ENCODE measurements around the gene MTERF4. TPM values are rescaled to one million over a fixed set of nuclear protein-coding genes. Genes with fewer than 3 reads are reported as not detected.

Gene MTERF4
- total RNA-seq, 6 experiments from 2014 or later, result 12.1 to 26.3 (median 17.0) TPM

DNA sequence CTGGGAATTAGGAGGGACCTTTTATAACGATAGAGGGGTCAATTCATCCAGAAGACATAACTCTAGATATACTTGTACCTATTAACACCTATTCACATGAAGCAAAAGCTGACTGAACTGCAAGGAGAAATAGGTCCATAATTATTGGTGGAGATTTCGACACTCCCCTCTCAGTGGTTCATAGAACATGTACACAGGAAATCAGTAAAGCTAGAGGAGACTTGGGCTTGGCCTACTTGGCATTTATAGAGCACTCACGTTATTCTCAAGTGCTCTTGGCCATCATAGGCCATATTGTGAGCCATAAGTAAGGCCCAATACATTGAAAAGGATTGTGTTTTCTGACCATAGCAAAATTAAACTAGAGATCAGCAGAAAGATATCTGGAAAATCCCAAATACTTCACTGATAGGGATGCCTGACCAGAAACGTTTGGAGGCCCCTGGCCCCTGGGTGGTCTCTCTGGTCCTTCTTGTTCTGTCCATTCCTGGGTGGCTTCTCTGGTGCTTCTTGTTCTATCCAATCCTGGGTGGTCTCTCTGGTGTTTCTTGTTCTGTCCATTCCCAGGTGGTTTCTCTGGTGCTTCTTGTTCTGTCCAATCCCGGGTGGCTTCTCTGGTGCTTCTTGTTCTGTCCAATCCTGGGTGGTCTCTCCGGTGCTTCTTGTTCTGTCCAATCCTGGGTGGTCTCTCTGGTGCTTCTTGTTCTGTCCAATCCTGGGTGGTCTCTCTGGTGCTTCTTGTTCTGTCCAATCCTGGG lies 54.7 kb downstream of the MTERF4 start:
- Histone ChIP-seq H3K4me1 (no peaks in the 10 kb centered on the region), H3K27ac (no peak overlapping the region), H3K27me3 (no peaks in the 10 kb centered on the region), H3K4me3 (no peak overlapping the region), H3K36me3 (peaks cover 0 to 28% (median 0%) of the 10 kb centered on the region in 4 donors), H3K9me3 (no peaks in the 10 kb centered on the region)
- DNase-seq (no peak), ATAC-seq (no peak)
- TF ChIP-seq, protein P1, sequence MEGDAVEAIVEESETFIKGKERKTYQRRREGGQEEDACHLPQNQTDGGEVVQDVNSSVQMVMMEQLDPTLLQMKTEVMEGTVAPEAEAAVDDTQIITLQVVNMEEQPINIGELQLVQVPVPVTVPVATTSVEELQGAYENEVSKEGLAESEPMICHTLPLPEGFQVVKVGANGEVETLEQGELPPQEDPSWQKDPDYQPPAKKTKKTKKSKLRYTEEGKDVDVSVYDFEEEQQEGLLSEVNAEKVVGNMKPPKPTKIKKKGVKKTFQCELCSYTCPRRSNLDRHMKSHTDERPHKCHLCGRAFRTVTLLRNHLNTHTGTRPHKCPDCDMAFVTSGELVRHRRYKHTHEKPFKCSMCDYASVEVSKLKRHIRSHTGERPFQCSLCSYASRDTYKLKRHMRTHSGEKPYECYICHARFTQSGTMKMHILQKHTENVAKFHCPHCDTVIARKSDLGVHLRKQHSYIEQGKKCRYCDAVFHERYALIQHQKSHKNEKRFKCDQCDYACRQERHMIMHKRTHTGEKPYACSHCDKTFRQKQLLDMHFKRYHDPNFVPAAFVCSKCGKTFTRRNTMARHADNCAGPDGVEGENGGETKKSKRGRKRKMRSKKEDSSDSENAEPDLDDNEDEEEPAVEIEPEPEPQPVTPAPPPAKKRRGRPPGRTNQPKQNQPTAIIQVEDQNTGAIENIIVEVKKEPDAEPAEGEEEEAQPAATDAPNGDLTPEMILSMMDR (IDR thresholded peaks at IDR 0.05), result no peak
- TF ChIP-seq POLR2A (IDR thresholded peaks at IDR 0.05), result no peak
- intact Hi-C loops (cut with DNase I), result no loop called here
- WGBS (ENCODE audit: insufficient coverage, low coverage, low lambda C conversion rate, missing lambda C conversion rate), result 75% methylated on average over 4 of the region's 6 CpGs

Small RNAs within 50 kb of the gene (small RNA-seq; reads per million reads assigned to genes)
- gene AC005237.2, result 0 reads per million in 2 experiments

Other genes with a start within 250 kb of the MTERF4 start
- gene AGXT, start 233.5 kb downstream of the MTERF4 start, total RNA-seq, result 1,000 to 10,000 TPM in 4 of 6 experiments, 100 to 1,000 TPM in 2; 744 to 1,833 (median 1,254) TPM
- 10 to 100 TPM in 1 of 6 experiments, 1 to 10 TPM in 5; 3.7 to 17.0 (median 5.2) TPM for gene MAB21L4, start 206.1 kb downstream of the MTERF4 start, total RNA-seq
- gene CROCC2, start 196.0 kb downstream of the MTERF4 start, total RNA-seq, result under 1 TPM in 5 of 6 experiments, not detected in 1; 0.06 to 0.15 (median 0.12) TPM
- gene SNED1, start 103.7 kb downstream of the MTERF4 start, total RNA-seq, result 10 to 100 TPM in 4 of 6 experiments, 1 to 10 TPM in 2; 7.4 to 27.8 (median 13.2) TPM
- gene PASK, start 47.2 kb upstream of the MTERF4 start, total RNA-seq, result 1 to 10 TPM; 2.0 to 4.2 (median 3.4) TPM
- gene PPP1R7, start 48.2 kb upstream of the MTERF4 start, total RNA-seq, result 10 to 100 TPM; 27.8 to 35.7 (median 29.5) TPM
- gene ANO7, start 86.4 kb upstream of the MTERF4 start, total RNA-seq, result 1 to 10 TPM in 3 of 6 experiments, under 1 TPM in 3; 0.61 to 2.4 (median 0.97) TPM
- gene HDLBP, start 213.4 kb upstream of the MTERF4 start, total RNA-seq, result 100 to 1,000 TPM; 341 to 557 (median 479) TPM
- gene SEPTIN2, start 213.6 kb upstream of the MTERF4 start, total RNA-seq, result 10 to 100 TPM; 66.6 to 97.9 (median 86.2) TPM